DOHH2 (cell line): ENCODE data around the gene CACNA1D.

ENCODE experiments used
- H3F3A ChIP-seq: fragments of 200-600 bp; sonication (generic), shearing (Covaris generic); 2 replicates; pipeline ENCODE4 v1.6.0; 2016; ENCODE audit warnings: antibody characterized with exemption, mild to moderate bottlenecking; ENCODE audit not compliant: control insufficient read depth, insufficient read depth
- H3K27ac ChIP-seq: fragments of 200-600 bp; sonication (generic); 2 replicates; pipeline ENCODE4 v1.5.1; 2014; ENCODE audit warnings: low read depth, mild to moderate bottlenecking, low read length, moderate library complexity
- H3K27me3 ChIP-seq: fragments of 200-600 bp; sonication (generic); 2 replicates; pipeline ENCODE4 v1.6.1; 2014; ENCODE audit warnings: mild to moderate bottlenecking, low read length, mixed read lengths; ENCODE audit not compliant: control insufficient read depth
- H3K36me3 ChIP-seq: fragments of 200-600 bp; sonication (generic); 2 replicates; pipeline ENCODE4 v1.6.1; 2014; ENCODE audit warnings: mild to moderate bottlenecking, low read length, moderate library complexity, mixed read lengths; ENCODE audit not compliant: control insufficient read depth
- H3K4me1 ChIP-seq: fragments of 200-600 bp; sonication (generic); 2 replicates; pipeline ENCODE4 v1.6.1; 2014; ENCODE audit warnings: mild to moderate bottlenecking, low read length, mixed read lengths; ENCODE audit not compliant: control insufficient read depth
- H3K4me2 ChIP-seq: fragments of 200-600 bp; sonication (generic); 2 replicates; pipeline ENCODE4 v1.6.0; 2014; ENCODE audit warnings: mild to moderate bottlenecking, low read length, moderate library complexity
- H3K4me3 ChIP-seq: fragments of 200-600 bp; sonication (generic); 2 replicates; pipeline ENCODE4 v1.5.1; 2014; ENCODE audit warnings: mild to moderate bottlenecking, low read length, mixed read lengths
- H3K79me2 ChIP-seq: fragments of 200-600 bp; sonication (generic); 2 replicates; pipeline ENCODE4 v1.6.1; 2014; ENCODE audit warnings: mild to moderate bottlenecking, low read length, mixed read lengths; ENCODE audit not compliant: control insufficient read depth
- H3K9me2 ChIP-seq: fragments of 200-600 bp; sonication (generic); replicated peaks from 2 replicates; pipeline ENCODE4 v1.6.1; 2014; ENCODE audit warnings: mild to moderate bottlenecking, low read length, mixed read lengths; ENCODE audit not compliant: control insufficient read depth
- H3K9me3 ChIP-seq: fragments of 200-600 bp; sonication (generic); 2 replicates; pipeline ENCODE4 v1.6.1; 2014; ENCODE audit warnings: antibody characterized with exemption, low read length, mixed read lengths; ENCODE audit not compliant: control insufficient read depth, insufficient read depth
- H4K20me1 ChIP-seq: fragments of 200-600 bp; sonication (generic); 2 replicates; pipeline ENCODE4 v1.6.0; 2014; ENCODE audit warnings: low read depth, mild to moderate bottlenecking, antibody characterized with exemption, low read length, moderate library complexity; ENCODE audit not compliant: control insufficient read depth, insufficient read depth
- EZH2phosphoT487 ChIP-seq: fragments of 200-600 bp; sonication (generic); IDR thresholded peaks from 2 replicates; pipeline ENCODE4 v1.6.1; 2017; ENCODE audit warnings: borderline replicate concordance, mild to moderate bottlenecking, antibody characterized with exemption, low read length, moderate library complexity, mixed read lengths
- TF ChIP-seq, protein P1 (sequence below): fragments of 200-600 bp; sonication (generic); IDR thresholded peaks from one replicate; pipeline ENCODE4 v1.5.1; 2014; ENCODE audit warnings: antibody characterized with exemption, mild to moderate bottlenecking, low read depth, low read length; ENCODE audit not compliant: poor library complexity, severe bottlenecking

CACNA1D gene

DNA sequence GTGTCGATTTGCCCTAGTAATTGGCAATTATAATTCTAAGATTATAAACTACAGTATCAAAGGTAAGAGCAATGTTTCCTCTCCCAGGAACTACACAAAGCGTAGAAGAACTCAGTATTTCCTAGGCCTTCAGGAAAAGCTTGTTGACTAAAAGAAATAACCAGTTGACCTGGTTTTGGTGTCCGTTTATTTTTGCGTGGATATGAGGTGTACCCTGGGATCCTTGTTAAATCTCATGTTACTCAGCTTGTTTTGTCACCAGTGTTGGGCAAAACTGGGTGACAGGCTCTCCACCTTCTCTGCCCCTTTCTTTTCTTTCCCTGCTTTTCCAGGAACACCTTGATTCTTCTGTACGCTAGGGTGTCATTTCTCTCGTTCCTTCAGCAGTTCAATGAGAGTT lies 97.2 kb downstream of the CACNA1D start:
- H3K4me3 ChIP-seq: no peak overlapping the region
- H3K79me2 ChIP-seq: no peaks in the 10 kb centered on the region
- H3K36me3 ChIP-seq: no peaks in the 10 kb centered on the region
- no peaks in the 10 kb centered on the region for H3K9me2 ChIP-seq
- H3F3A ChIP-seq: no peaks in the 10 kb centered on the region
- peaks cover 7% of the 10 kb centered on the region for H3K4me1 ChIP-seq
- peaks cover 6% of the 10 kb centered on the region for H3K27me3 ChIP-seq
- TF ChIP-seq, protein P1, sequence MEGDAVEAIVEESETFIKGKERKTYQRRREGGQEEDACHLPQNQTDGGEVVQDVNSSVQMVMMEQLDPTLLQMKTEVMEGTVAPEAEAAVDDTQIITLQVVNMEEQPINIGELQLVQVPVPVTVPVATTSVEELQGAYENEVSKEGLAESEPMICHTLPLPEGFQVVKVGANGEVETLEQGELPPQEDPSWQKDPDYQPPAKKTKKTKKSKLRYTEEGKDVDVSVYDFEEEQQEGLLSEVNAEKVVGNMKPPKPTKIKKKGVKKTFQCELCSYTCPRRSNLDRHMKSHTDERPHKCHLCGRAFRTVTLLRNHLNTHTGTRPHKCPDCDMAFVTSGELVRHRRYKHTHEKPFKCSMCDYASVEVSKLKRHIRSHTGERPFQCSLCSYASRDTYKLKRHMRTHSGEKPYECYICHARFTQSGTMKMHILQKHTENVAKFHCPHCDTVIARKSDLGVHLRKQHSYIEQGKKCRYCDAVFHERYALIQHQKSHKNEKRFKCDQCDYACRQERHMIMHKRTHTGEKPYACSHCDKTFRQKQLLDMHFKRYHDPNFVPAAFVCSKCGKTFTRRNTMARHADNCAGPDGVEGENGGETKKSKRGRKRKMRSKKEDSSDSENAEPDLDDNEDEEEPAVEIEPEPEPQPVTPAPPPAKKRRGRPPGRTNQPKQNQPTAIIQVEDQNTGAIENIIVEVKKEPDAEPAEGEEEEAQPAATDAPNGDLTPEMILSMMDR: no peak
- no peak for TF ChIP-seq EZH2phosphoT487
- H4K20me1 ChIP-seq: no peaks in the 10 kb centered on the region
- no peak overlapping the region for H3K27ac ChIP-seq
- no peaks in the 10 kb centered on the region for H3K9me3 ChIP-seq
- no peak overlapping the region for H3K4me2 ChIP-seq

DNA sequence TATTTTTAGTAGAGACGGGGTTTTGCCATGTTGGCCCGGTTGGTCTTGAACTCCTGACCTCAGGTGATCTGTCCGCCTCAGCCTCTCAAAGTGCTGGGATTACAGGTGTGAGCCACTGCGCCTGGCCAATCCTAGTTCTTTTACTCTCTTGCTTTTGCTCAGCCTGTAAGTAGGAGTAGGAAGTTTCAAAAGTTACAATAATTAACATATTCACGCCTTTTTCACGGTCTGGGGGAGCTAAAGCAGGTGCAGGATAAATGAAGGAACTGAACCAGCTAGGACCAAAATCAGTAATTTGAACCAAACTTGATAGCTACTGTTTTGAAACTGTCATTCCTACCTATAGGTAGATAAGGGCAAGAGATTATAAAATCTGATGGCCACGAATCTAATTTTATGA lies 98.5 kb downstream of the CACNA1D start:
- no peaks in the 10 kb centered on the region for H3K79me2 ChIP-seq
- no peak overlapping the region for H3K27ac ChIP-seq
- no peaks in the 10 kb centered on the region for H3K36me3 ChIP-seq
- TF ChIP-seq EZH2phosphoT487: no peak
- TF ChIP-seq, protein P1: no peak
- H3K4me2 ChIP-seq: no peak overlapping the region
- H4K20me1 ChIP-seq: no peaks in the 10 kb centered on the region
- H3K27me3 ChIP-seq: peaks cover 3% of the 10 kb centered on the region; the same call in 1 of the 2 replicates
- no peaks in the 10 kb centered on the region for H3F3A ChIP-seq
- H3K9me3 ChIP-seq: no peaks in the 10 kb centered on the region
- peaks cover 7% of the 10 kb centered on the region for H3K4me1 ChIP-seq
- no peak overlapping the region for H3K4me3 ChIP-seq
- H3K9me2 ChIP-seq: no peaks in the 10 kb centered on the region

DNA sequence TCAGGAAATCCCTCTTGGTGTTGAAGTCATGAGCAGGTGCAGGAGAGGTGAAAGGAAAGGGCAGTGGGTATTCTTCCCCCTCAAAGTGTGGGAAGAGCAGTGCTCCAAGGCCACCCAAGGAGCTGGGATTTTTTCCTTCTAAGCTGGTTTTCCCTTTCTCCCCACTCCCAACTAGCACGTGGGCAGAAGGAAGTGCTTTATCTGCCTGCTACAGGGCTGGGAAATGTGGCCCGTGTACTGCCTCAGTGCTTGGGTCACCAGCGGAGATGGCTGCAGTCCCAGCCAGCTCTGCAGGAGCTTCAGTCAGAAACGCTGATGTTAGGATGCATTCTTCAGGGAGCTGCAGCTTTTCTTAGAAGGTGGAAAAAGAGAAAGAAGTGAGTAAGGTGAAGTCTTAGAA lies 99.2 kb downstream of the CACNA1D start:
- H3K27me3 ChIP-seq: peaks cover 3% of the 10 kb centered on the region; the same call in 1 of the 2 replicates
- H3K4me1 ChIP-seq: peaks cover 7% of the 10 kb centered on the region
- no peaks in the 10 kb centered on the region for H4K20me1 ChIP-seq
- H3F3A ChIP-seq: no peaks in the 10 kb centered on the region
- no peaks in the 10 kb centered on the region for H3K36me3 ChIP-seq
- no peaks in the 10 kb centered on the region for H3K79me2 ChIP-seq
- TF ChIP-seq, protein P1: no peak
- no peak for TF ChIP-seq EZH2phosphoT487
- H3K9me2 ChIP-seq: no peaks in the 10 kb centered on the region
- no peak overlapping the region for H3K27ac ChIP-seq
- no peak overlapping the region for H3K4me2 ChIP-seq
- no peak overlapping the region for H3K4me3 ChIP-seq
- no peaks in the 10 kb centered on the region for H3K9me3 ChIP-seq

DNA sequence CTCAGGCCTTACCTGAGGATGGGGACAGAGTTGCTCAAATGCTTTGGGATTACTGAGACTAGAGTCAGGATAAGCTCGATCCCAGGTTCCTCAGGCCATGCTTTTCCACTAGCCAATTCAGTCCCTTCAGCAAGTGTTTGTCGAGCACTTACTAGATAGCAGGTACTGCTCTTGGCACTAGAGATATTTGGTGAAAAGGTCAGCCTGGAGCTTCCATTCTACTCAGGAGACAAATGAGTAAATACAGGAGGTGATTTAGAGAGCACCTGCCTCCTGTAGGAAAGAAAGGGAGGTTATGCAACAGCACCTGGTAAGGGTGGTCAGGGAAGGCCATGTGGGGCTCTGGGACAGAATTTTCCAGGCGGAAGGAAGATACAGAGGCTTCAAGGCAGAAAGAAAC lies 99.9 kb downstream of the CACNA1D start:
- Histone ChIP-seq H3F3A (no peaks in the 10 kb centered on the region), H3K27ac (no peak overlapping the region), H3K27me3 (peaks cover 3% of the 10 kb centered on the region; the same call in 1 of the 2 replicates), H3K9me2 (no peaks in the 10 kb centered on the region), H3K4me2 (no peak overlapping the region), H3K9me3 (no peaks in the 10 kb centered on the region), H3K4me3 (no peak overlapping the region), H3K36me3 (no peaks in the 10 kb centered on the region), H3K4me1 (peaks cover 7% of the 10 kb centered on the region), H4K20me1 (no peaks in the 10 kb centered on the region), H3K79me2 (no peaks in the 10 kb centered on the region)
- TF ChIP-seq, protein P1: no peak
- TF ChIP-seq EZH2phosphoT487: no peak
